Measurements from ENCODE around the gene MYO3B. TPM values are rescaled to one million over a fixed set of nuclear protein-coding genes. Genes with fewer than 3 reads are reported as not detected.

The MYO3B gene
- polyA plus RNA-seq, 1 of the 3 experiments (the other 2 are of a cell fraction) = not detected

GRCh38 chr2:170656669-170657068, 478.7 kb downstream of the MYO3B start (continued):
- TF ChIP-seq MXI1 (IDR thresholded peaks at IDR 0.05; ENCODE audit: low read depth, low read length) (no peak), SMC3 (IDR thresholded peaks at IDR 0.05; ENCODE audit: low read depth, low read length) (no peak), FOXJ3 (CRISPR knock-in tag; IDR thresholded peaks at IDR 0.05) (no peak), FOXM1 (IDR thresholded peaks at IDR 0.05; ENCODE audit: low read depth) (no peak), ZBTB33 (IDR thresholded peaks at IDR 0.05; ENCODE audit: borderline replicate concordance, low read depth) (no peak), MAX (IDR thresholded peaks at IDR 0.05; ENCODE audit: low read depth) (no peak)
- TF ChIP-seq, protein P1, sequence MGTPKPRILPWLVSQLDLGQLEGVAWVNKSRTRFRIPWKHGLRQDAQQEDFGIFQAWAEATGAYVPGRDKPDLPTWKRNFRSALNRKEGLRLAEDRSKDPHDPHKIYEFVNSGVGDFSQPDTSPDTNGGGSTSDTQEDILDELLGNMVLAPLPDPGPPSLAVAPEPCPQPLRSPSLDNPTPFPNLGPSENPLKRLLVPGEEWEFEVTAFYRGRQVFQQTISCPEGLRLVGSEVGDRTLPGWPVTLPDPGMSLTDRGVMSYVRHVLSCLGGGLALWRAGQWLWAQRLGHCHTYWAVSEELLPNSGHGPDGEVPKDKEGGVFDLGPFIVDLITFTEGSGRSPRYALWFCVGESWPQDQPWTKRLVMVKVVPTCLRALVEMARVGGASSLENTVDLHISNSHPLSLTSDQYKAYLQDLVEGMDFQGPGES (IDR thresholded peaks at IDR 0.05; ENCODE audit: low read depth, low read length) = no peak

- H4K20me1 ChIP-seq (ENCODE audit: insufficient read depth) = no peaks in the 10 kb centered on the region
- TF ChIP-seq MAX (IDR thresholded peaks at IDR 0.05; ENCODE audit: low read depth) (no peak), EP300 (IDR thresholded peaks at IDR 0.05; ENCODE audit: borderline replicate concordance in 1 of 2, low read depth in 1 of 2, low read length in 1 of 2) (no peak), FOXM1 (IDR thresholded peaks at IDR 0.05; ENCODE audit: low read depth) (no peak), JUND (IDR thresholded peaks at IDR 0.05) (no peak), USF2 (IDR thresholded peaks at IDR 0.05; ENCODE audit: borderline replicate concordance, low read depth, low read length) (no peak), FOSL2 (IDR thresholded peaks at IDR 0.05; ENCODE audit: borderline replicate concordance, low read depth) (no peak), RFX5 (IDR thresholded peaks at IDR 0.05; ENCODE audit: low read length) (no peak), NRF1 (IDR thresholded peaks at IDR 0.05; ENCODE audit: low read depth, low read length) (no peak), TEAD4 (IDR thresholded peaks at IDR 0.05; ENCODE audit: borderline replicate concordance, insufficient read depth) (no peak), GABPA (IDR thresholded peaks at IDR 0.05; ENCODE audit: low read depth) (no peak), MXI1 (IDR thresholded peaks at IDR 0.05; ENCODE audit: low read depth, low read length) (no peak), YY1 (IDR thresholded peaks at IDR 0.05; ENCODE audit: low read depth) (no peak), CHD2 (IDR thresholded peaks at IDR 0.05; ENCODE audit: low read length, partially characterized antibody) (no peak), TCF12 (IDR thresholded peaks at IDR 0.05) (no peak), POLR2AphosphoS5 (IDR thresholded peaks at IDR 0.05; ENCODE audit: low read depth, low read length) (no peak), RAD21 (IDR thresholded peaks at IDR 0.05; ENCODE audit: low read length) (no peak), FOXJ3 (CRISPR knock-in tag; IDR thresholded peaks at IDR 0.05) (no peak), ELF1 (IDR thresholded peaks at IDR 0.05) (no peak)
- TF ChIP-seq, protein P2, sequence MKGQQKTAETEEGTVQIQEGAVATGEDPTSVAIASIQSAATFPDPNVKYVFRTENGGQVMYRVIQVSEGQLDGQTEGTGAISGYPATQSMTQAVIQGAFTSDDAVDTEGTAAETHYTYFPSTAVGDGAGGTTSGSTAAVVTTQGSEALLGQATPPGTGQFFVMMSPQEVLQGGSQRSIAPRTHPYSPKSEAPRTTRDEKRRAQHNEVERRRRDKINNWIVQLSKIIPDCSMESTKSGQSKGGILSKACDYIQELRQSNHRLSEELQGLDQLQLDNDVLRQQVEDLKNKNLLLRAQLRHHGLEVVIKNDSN (IDR thresholded peaks at IDR 0.05; ENCODE audit: borderline replicate concordance, low read depth) = no peak
- TF ChIP-seq, protein P1 (IDR thresholded peaks at IDR 0.05; ENCODE audit: low read depth, low read length) = no peak
- no peak overlapping the region for H3K4me2 ChIP-seq
- no peaks in the 10 kb centered on the region for H3K36me3 ChIP-seq (replicated peaks in 1 of 2; ENCODE audit: control insufficient read depth in 1 of 2, insufficient read depth in 2 of 2, low read length in 1 of 2)
- CTCF ChIA-PET = no interaction called here
- no peak overlapping the region for H3K27ac ChIP-seq (ENCODE audit: low read depth in 2 of 2, low read length in 1 of 2)
- H3K9me2 ChIP-seq = no peaks in the 10 kb centered on the region
- DNase-seq = no peak
- H3K79me2 ChIP-seq (ENCODE audit: insufficient read depth) = no peaks in the 10 kb centered on the region
- 5% methylated on average over 1 of the region's 1 CpG for WGBS (ENCODE audit: low lambda C conversion rate)
- no peak overlapping the region for H3K9ac ChIP-seq
- no peaks in the 10 kb centered on the region for H3K9me3 ChIP-seq
- H3K27me3 ChIP-seq (ENCODE audit: insufficient read depth) = no peaks in the 10 kb centered on the region
- H3K4me3 ChIP-seq (ENCODE audit: low read depth in 2 of 2, low read length in 1 of 2) = no peak overlapping the region
- H2AFZ ChIP-seq (ENCODE audit: low read depth) = no peak overlapping the region
- POLR2A ChIA-PET = no interaction called here
- H3F3A ChIP-seq (replicated peaks; ENCODE audit: insufficient read depth) = no peaks in the 10 kb centered on the region
- no peaks in the 10 kb centered on the region for H3K4me1 ChIP-seq (ENCODE audit: control insufficient read depth in 1 of 2, insufficient read depth in 2 of 2, low read depth in 1 of 2, low read length in 1 of 2)
Measured at GRCh38 chr2:170660409-170660808, 482.5 kb downstream of the MYO3B start.

Measured in SK-N-SH (cell line).